Stimulated activated CD8-positive, alpha-beta memory T cell treated with anti-CD3 and anti-CD28 coated beads, Interleukin-2, amount 100 ng/mL, for 1 hour (primary cell): Measurements from ENCODE around the gene EEIG2.
"Not testable (repeated sequence)": the region's sequence is repeated elsewhere in the genome, so short reads cannot be mapped to it uniquely, and the experiment has no call there.

ENCODE experiments used
- DNase-seq, 2 donors: peaks; one replicate each; pipeline ENCODE4 v3.0.0-alpha.2; 2020; ENCODE audit warnings: low read depth in 2 of 2

The EEIG2 gene

DNA sequence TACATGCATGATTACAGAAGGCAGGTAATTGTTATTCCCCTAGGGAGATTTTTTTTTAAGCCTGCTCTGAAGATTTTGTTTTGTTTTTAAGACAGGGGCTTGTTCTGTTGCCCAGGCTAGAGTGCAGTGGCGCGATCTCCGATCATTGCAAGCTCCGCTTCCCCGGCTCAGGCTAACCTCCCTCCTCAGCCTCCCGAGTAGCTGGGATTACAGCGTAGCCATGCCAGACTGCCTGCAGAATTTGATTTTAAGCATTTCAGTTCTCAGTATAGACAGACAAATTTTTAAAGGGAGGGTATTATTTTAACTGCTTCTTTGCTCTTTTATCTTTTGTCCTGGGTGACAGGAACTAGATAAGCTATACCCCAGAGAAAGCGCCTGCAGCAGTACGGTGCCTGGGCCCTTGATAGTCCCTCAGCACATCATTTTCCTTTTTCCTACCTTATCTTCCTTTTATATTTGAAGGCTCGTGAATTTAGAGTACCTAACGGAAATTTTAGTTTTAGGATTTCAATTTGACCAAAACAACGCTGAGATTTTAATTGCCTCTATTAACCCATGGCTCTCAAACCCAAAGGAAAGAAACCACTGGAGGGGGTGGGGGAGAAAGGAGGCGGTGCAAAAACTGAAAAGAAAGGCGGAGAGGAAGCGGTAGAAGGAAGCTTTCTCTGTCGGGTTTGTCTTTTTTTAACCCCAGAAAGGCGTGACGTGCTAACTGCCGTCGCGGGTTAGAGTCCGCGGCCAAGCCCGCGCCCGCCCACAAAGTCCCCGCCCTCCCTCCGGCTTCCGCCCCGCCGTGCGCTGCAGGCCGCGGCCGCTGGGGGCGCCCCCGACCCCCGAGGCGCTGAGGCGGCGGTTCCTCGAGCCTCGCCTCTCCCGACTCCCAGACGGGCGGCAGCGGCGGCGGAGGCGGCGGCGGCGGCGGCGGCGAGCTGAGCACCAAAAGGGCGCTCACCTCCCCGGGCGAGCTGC lies at the start of gene EEIG2:
Gene EEIG2 (plus strand): TSS at position 886 of the 972 bp plus-strand sequence. CDS start 329 bp downstream, outside the sequence.
- DNase-seq, result peak; percentile 79 to 82

- DNase-seq, result no peak
Measured at GRCh38 chr1:108511764-108512163, 48.1 kb upstream of the EEIG2 start.

- no peak for DNase-seq
Measured at GRCh38 chr1:108512239-108513043, 47.5 kb upstream of the EEIG2 start.

DNA sequence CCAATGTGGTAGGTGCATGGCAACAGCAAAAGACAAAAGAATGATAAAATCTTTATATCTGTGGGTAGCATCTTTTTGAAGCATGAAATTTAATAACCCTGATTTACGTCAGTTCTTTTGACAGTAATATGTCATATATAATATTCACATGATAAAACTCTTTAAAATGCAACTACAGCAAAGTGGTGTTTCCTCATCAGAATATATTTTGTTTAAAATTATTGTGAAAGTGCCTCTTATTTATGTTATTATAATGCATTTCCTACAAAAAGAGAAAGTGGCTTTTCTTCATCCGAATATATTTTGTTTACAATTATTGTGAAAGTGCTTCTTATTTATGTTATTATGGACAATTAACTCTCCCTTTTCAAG lies 46.9 kb upstream of the EEIG2 start:
- no peak for DNase-seq

- not testable (repeated sequence) for DNase-seq
Measured at GRCh38 chr1:108513914-108514313, 46.0 kb upstream of the EEIG2 start.

DNA sequence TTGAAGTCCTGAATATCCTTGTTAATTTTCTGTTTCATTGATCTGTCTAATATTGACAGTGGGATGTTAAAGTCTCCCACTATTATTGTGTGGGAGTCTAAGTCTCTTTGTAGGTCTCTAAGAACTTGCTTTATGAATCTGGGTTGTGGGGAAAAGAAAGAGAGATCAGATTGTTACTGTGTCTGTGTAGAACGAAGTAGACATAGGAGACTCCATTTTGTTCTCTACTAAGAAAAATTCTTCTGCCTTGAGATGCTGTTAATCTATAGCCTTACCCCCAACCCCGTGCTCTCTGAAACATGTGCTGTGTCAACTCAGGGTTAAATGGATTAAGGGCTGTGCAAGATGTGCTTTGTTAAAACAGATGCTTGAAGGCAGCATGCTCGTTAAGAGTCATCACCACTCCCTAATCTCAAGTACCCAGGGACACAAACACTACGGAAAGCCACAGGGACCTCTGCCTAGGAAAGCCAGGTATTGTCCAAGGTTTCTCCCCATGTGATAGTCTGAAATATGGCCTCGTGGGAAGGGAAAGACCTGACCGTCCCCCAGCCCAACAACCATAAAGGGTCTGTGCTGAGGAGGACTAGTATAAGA lies 42.5 kb upstream of the EEIG2 start:
- DNase-seq, result not testable (repeated sequence)

DNA sequence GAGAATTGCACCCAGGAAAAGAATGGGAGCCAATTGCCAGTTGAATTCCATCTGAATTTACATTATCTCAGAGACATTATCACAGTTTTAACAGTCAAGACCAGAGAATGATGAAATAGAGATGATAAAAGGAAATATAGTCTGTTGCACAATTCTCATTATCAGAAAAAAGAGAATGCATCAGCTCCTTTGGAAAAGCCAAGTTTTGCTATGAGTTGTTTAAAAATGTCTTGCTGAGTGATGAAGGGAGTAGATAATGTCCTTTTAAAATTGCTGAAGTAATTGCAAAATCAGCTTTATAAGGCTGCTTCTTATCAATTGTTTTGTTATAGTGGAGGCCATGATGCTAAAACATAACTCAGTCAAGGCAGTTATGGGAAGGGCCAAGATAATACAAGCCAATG lies 37.9 kb upstream of the EEIG2 start:
- DNase-seq, result no peak

DNA sequence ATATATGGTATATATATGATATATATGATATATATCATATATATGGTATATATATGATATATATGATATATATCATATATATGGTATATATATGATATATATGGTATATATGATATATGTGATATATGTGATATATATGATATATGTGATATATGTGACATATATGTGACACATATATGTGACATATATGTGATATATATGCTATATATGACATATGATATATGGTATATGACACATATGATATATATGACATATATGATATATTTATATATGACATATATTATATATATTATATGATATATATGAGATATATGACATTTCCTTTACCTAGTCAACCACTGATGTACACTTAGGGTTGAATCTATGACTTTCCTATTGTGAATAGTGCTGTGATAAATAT lies 36.1 kb upstream of the EEIG2 start:
- DNase-seq, result no peak

- no peak for DNase-seq
Measured at GRCh38 chr1:108524676-108525075, 35.2 kb upstream of the EEIG2 start.

GRCh38 chr1:108527135-108527534 lies 32.8 kb upstream of the EEIG2 start:
- no peak for DNase-seq

- DNase-seq, result no peak
Measured at GRCh38 chr1:108527837-108528236, 32.1 kb upstream of the EEIG2 start.

DNA sequence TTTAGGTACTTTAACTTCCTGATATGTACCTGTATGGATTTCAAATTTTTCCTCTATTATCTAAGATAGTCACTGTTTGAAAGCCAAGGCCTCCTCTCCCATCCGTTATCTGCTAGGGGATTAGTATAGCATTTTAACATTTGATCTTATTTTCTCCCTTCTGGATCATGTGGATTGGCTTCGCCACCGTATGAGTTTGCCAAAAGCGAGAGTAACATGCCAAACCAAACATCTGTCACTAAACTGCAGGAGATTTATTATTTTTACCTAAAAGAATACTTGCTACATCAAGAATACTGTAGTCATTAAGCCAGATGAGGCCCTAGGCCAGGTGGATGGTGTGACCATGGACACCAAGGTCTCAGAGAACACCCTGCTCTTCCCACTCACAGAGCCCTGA lies 28.5 kb upstream of the EEIG2 start:
- DNase-seq, result no peak

- no peak for DNase-seq
Measured at GRCh38 chr1:108532730-108533129, 27.2 kb upstream of the EEIG2 start.

DNA sequence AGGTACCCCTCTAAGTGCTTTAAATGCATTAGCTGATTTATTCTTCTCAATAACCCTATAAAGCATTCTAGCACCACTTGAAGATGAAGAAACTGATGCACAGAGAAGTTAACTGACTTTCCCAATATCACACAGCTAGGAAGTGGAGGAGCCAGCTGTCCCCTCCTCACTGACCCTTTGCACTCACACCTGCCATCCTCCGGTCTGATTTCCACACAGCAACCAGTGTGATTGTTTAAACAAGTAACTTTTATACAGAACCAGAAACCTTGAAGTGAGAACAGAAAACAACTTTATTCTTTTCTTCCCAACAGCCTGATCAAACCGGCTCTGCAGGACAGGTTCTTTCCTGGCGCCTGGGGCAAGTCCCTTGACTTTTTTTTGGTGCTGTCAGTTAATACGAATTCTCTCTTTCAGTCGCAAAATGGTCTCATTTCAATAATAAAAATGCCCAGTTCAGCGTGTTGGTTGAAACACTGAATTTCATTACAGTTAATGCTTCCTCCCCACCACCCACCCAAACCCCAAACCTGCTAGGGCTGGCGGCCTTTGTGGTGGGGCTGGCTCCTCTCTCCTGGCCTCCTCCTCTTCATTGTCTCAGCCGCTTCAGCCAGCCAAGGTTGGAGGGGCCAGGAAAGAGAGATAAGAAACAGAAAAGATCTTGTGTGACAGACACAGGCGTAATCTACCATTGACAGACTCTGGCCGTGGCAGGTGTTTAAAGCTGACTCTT lies 26.4 kb upstream of the EEIG2 start:
- no peak for DNase-seq

GRCh38 chr1:108534759-108535158 lies 25.1 kb upstream of the EEIG2 start:
- DNase-seq, result no peak

GRCh38 chr1:108535315-108535897 lies 24.5 kb upstream of the EEIG2 start:
- not testable (repeated sequence) for DNase-seq

- DNase-seq, result not testable (repeated sequence)
Measured at GRCh38 chr1:108536021-108536420, 23.9 kb upstream of the EEIG2 start.

DNA sequence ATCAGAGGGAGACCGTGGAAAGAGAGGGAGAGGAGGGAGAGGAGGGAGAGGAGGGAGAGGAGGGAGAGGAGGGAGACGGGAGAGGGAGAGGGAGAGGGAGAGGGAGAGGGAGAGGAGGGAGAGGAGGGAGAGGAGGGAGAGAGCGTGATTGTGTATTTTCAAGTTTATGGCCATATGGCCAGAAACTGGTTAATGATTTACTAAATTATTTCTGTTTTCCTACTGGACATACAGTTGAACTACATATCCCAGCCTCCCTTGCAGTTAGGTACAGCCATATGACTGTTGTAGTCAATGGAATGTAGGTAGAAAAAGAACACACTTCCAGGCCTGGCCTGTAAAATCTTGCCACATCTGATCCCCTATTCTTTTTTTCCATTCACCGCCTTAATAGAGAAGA lies 23.1 kb upstream of the EEIG2 start:
- not testable (repeated sequence) for DNase-seq

- DNase-seq, result no peak
Measured at GRCh38 chr1:108537976-108538375, 21.9 kb upstream of the EEIG2 start.

- DNase-seq, result no peak
Measured at GRCh38 chr1:108540977-108541376, 18.9 kb upstream of the EEIG2 start.

GRCh38 chr1:108541861-108542260 lies 18.0 kb upstream of the EEIG2 start:
- DNase-seq, result no peak
